NK-92 (cell line): Measurements from ENCODE around the gene MIEN1.
"Not testable (repeated sequence)": the region's sequence is repeated elsewhere in the genome, so short reads cannot be mapped to it uniquely, and the experiment has no call there.

ENCODE experiments used
- DNase-seq: peaks from one replicate; lab custom pipeline; 2025; ENCODE audit not compliant: unreplicated experiment; lab: John Stamatoyannopoulos, UW

Gene MIEN1

GRCh38 chr17:39742126-39742855, 12.0 kb upstream of the MIEN1 start:
- DNase-seq: no peak

- DNase-seq: no peak
Measured at GRCh38 chr17:39740357-39741111, 10.2 kb upstream of the MIEN1 start.

DNA sequence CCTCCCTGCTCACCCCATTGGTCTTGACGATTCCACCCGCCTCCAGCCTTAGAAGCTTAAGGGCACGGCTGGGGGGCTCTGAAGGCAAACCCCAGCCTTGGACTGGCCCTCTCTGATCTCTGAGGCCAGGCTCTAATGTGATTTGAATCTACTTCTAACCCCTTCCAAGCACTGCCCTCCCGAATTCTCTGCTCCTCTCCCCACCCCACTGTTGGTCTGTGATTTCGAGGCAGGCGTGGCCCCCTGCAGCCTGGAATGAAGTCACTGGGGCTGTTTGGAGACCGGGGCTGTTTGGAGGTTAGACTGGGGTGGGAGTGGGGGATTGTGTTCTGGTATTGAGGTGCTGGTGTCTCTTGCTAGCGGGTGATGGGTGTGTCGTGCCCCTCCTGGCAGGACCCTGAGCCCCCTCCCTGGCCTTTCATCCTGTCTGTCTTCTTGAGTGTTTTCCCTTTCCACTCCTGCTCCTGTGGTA, 9.6 kb upstream of the MIEN1 start:
- no peak for DNase-seq

DNA sequence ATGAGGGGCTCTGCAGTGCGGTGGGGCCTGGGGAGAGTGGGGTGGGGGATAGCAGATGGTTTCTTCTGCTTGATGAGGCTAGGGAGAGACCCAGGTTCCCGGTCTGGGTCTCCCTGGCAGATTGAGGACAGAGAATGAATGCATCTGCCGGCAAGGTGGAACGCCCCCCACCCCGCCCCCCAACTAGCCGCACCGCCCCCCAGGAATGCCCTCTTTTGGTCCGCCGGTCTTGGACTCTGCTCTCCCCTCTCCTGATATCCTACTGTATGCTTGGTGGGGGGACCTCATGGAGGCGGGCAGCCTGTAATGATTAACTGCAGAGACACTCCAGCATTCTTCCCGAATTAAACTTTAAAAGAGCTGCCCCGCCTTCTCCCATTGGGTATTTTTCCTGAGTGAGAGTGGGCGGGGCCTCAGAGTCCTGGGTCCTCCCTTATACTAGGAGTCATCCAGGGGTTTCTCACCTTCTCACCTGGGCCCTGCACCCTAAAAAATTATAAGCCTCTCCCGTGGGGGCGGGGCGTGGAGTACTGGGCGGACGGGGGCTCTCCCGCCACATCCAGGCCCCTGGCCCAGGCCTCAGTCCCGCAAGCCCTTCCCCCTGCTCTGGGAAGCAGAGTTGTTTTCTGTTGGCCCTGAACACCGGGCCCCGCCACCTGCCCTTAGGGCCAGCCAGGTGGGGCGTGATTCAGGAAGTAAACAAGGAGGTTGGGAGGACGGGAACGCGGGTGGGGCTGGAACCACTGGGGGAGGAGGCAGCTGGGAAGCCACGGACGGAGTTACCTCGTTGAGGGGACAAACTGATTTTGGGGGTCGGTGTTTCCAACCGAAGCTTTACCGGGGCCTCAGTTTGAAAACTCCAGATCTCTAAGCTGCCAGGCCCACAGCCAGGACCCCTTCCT, 8.9 kb upstream of the MIEN1 start:
- DNase-seq: no peak

DNA sequence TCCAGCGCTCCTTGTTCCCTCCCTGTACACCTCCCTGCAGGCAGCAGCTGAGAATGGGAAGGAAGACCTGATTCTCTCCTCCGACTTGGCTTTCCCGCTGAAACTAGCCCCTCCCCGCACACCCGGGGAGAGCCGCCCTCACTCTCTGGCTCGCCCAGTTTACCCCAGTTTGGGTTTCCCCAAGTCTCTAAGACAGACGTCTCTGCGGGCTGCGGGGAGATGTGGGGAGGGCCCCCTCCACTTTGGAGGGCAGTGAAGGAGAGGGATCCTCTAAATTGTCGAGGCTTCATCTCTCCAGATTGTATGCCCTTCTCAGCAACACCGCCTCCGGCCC, 8.2 kb upstream of the MIEN1 start:
- DNase-seq: no peak

GRCh38 chr17:39737760-39738567, 7.6 kb upstream of the MIEN1 start, which contains the start of gene GRB7:
Gene GRB7, plus strand, starts transcription at chr17:39737938. Its CDS starts 4,364 bp downstream, at chr17:39742302.
- no peak for DNase-seq

DNA sequence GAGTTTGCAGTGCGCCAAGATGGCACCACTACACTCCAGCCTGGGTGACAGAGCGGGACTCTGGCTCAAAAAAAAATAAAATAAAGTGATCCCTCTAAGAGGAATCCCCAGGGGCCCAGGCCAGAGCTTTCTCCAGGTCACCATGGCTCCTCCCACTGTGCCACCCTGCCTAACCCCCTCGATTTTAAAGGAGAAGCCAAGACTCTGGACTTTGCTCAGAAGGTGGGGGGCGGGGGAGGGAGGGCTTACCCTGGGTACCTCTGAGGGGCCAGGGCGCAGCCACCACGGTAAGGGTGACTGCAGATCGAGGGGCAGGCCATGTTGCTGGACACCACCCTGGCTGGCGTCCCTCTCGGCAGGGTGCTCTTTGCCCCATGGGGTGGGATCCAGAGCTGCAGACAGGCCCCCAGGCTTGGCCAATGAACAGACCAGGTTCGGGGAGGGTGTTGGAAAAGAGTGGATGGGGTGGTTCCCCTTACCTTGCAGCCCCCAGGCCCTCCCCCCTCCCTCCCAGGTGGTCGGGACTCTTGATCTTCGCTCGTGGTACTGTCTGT, 7.0 kb upstream of the MIEN1 start:
- no peak for DNase-seq

DNA sequence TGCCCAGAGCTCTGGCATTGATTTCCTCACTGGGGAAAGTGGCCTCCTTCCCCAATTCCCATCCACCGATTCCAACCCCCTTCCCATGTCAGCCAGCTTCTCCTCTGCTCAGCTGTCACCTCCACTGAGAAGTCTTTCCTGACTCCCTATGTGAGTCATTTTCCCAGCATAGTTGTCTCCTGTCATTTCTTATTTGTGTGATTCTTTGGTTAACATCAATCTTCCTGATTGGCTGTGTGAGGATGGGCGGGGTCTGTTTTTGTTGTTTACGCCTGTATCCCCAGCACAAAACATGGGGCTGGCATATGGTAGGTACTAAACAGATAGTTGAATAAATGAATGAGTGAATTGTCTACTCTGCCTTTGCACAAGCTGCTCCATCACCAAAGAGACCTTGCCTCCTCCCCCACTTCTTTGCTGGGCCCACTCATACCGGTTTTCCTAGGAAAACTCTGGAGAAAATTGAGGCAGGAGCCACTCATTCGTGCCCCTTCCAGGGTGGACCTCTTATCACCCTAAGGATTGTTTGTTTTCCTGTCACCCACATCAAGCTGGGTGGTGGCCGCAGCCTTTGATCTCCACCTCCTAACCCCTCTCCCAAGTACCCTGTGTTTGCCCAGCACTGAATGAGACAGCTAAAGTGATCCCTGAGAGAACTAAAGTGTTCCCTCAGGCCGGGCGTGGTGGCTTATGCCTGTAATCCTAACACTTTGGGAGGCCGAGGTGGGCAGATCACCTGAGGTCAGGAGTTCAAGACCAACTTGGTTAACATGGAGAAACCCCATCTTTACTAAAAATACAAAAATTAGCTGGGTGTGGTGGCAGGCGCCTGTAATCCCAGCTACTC, 6.2 kb upstream of the MIEN1 start:
- no peak for DNase-seq

DNA sequence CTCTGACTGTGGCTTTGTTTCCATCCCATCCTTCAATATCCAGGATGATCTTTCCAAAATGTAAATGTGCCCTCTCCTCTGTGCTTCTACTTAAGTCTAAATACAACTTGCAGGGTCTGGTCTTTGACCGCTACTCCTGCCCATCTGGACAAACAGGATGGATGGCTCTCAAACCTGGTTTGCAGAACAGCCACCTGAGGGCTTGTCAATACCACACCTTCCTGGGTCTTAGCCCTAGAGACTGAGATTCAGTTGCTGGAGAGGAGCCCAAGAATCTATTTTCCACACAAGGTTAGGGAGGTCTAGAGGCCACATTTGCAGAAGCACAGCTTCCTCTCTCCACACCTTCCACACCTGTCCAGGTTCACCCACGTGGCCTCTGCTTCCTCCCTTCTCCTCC, 5.5 kb upstream of the MIEN1 start:
- no peak for DNase-seq

DNA sequence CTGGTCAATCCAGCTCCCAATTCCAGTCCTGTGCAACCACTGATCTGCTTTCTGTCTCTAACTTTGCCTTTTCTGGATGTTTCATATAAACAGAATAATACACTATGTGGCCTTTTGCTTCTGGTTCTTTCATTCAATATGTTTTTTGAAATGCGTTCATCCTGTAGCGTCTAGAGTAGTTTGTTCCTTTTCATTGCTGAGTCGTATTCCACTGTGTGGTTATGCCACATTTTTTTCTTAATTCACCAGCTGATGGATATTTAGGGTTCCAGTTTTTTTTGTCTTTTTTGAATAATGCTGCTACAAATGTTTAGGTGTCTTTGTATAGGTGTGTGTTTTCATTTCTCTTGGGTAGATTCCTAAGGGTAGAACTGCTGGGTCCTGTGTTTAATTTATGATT, 2.3 kb upstream of the MIEN1 start:
- DNase-seq: no peak

DNA sequence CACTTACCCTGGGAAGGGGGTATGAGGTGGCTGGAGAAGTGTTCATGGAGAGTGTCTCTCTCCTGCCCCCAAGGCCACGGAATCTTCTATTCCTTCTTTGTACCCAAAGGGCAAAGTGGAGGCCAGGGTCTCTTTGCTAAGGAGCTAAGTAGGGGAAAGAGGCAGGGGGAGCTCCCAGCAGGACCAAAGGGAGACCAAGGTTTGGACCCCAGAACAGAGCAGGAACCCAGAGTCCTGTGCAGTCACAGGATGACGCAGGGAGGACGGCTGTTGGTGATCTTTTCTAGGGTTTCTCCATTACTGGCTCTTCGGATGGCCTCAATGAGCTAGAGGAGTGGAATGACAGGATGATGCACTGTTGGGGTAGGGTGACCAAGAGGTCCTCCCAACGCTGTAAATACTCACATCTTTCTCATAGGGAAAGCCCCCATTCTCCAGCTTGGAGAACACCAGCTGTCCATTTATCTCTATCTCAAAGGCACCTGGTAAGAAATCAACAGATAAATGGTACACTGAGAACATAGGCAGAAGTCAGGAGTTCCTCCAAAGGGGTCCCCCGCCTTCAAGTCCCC, 966 bp downstream of the MIEN1 start:
- DNase-seq: no peak

DNA sequence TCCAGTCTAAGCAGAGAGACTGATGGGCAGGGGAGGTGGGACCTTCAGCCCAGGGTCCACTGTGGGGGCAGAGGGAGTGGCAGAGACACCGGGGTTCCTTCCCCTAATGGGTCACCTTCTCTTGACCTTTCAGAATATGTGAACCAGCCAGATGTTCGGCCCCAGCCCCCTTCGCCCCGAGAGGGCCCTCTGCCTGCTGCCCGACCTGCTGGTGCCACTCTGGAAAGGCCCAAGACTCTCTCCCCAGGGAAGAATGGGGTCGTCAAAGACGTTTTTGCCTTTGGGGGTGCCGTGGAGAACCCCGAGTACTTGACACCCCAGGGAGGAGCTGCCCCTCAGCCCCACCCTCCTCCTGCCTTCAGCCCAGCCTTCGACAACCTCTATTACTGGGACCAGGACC, 2.8 kb downstream of the MIEN1 start:
- no peak for DNase-seq

DNA sequence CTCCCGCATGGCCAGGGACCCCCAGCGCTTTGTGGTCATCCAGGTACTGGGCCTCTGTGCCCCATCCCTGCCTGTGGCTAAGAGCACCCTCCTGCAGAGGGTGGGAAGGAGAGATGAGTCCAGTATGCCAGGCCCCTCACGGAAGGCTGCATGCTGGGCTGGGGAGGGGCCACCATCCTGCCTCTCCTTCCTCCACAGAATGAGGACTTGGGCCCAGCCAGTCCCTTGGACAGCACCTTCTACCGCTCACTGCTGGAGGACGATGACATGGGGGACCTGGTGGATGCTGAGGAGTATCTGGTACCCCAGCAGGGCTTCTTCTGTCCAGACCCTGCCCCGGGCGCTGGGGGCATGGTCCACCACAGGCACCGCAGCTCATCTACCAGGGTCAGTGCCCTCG, 3.7 kb downstream of the MIEN1 start:
- DNase-seq: no peak

GRCh38 chr17:39725923-39726322, 4.4 kb downstream of the MIEN1 start:
- not testable (repeated sequence) for DNase-seq

GRCh38 chr17:39724731-39725130, 5.6 kb downstream of the MIEN1 start:
- DNase-seq: no peak

DNA sequence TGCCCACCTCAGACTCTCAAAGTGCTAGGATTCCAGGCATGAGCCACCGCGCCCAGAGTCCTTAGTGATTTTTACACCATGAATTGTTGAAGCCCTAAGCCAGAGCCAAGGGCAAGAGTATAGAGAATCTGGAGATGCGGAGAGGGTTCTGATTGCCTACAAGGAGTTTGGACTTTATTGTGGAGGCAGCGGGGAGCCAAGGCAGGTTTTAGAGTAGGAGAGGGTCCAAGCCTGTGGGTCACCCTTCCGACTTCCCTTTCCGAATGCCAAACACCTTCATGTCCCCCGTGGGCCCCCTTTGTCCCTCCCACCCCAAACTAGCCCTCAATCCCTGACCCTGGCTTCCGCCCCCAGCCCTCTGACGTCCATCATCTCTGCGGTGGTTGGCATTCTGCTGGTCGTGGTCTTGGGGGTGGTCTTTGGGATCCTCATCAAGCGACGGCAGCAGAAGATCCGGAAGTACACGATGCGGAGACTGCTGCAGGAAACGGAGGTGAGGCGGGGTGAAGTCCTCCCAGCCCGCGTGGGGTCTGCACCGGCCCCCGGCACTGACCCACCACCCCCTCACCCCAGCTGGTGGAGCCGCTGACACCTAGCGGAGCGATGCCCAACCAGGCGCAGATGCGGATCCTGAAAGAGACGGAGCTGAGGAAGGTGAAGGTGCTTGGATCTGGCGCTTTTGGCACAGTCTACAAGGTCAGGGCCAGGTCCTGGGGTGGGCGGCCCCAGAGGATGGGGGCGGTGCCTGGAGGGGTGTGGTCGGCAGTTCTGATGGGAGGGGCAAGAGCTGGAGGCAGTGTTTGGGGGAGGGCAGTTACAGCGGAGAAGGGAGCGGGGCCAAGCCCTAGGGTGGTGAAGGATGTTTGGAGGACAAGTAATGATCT, 7.1 kb downstream of the MIEN1 start:
- no peak for DNase-seq

DNA sequence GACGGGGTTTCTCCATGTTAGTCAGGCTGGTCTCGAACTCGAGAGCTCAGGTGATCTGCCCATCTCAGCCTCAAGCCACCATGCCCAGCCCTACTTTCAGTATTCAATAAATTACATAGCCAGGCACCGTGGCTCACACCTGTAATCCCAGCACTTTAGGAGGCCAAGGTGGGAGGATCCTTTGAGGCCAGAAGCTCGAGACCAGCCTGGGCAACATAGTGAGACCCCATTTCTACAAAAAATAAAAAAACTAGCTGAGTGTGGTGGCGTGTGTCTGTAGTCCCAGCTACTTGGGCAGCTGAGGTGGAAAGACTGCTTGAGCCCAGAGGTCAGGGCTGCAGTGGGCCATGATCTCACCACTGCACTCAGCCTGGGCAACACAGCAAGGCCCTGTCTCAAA, 8.2 kb downstream of the MIEN1 start:
- no peak for DNase-seq
